ENCODE measurements around the gene BLM. TPM values are rescaled to one million over a fixed set of nuclear protein-coding genes. Genes with fewer than 3 reads are reported as not detected.
"Not testable (repeated sequence)": the region's sequence is repeated elsewhere in the genome, so short reads cannot be mapped to it uniquely, and the experiment has no call there.

BLM gene
- total RNA-seq, 1 donor = 5.8 TPM

- H3K4me3 ChIP-seq (ENCODE audit: low read length); H3K27me3 ChIP-seq (ENCODE audit: insufficient read depth, low read length); H3K9me3 ChIP-seq (ENCODE audit: low read depth, low read length): not testable (repeated sequence)
- peaks cover 33% of the 10 kb centered on the region for H3K4me1 ChIP-seq (ENCODE audit: insufficient read depth, low read length)
Observed at GRCh38 chr15:90825115-90825899, 108.2 kb downstream of the BLM start.

- not testable (repeated sequence) for H3K9me3 ChIP-seq (ENCODE audit: low read depth, low read length); H3K27me3 ChIP-seq (ENCODE audit: insufficient read depth, low read length); H3K4me3 ChIP-seq (ENCODE audit: low read length)
- peaks cover 40% of the 10 kb centered on the region for H3K4me1 ChIP-seq (ENCODE audit: insufficient read depth, low read length)
Observed at GRCh38 chr15:90826206-90826885, 109.2 kb downstream of the BLM start.

- Histone ChIP-seq H3K27me3 (ENCODE audit: insufficient read depth, low read length) (no peaks in the 10 kb centered on the region), H3K9me3 (ENCODE audit: low read depth, low read length) (no peaks in the 10 kb centered on the region), H3K4me1 (ENCODE audit: insufficient read depth, low read length) (peaks cover 44% of the 10 kb centered on the region), H3K4me3 (ENCODE audit: low read length) (no peak overlapping the region)
Observed at GRCh38 chr15:90826886-90827435, 109.8 kb downstream of the BLM start.

- H3K4me1 ChIP-seq (ENCODE audit: insufficient read depth, low read length) = peaks cover 48% of the 10 kb centered on the region
Observed at GRCh38 chr15:90828111-90828510, 111.0 kb downstream of the BLM start.

GRCh38 chr15:90829126-90829525, 112.0 kb downstream of the BLM start:
- Histone ChIP-seq H3K9me3 (ENCODE audit: low read depth, low read length) (no peaks in the 10 kb centered on the region), H3K27me3 (ENCODE audit: insufficient read depth, low read length) (no peaks in the 10 kb centered on the region), H3K4me3 (ENCODE audit: low read length) (no peak overlapping the region), H3K4me1 (ENCODE audit: insufficient read depth, low read length) (peaks cover 43% of the 10 kb centered on the region)

More at GRCh38 chr15:90828111-90828510, 111.0 kb downstream of the BLM start:
- no peak overlapping the region for H3K4me3 ChIP-seq (ENCODE audit: low read length)
- no peaks in the 10 kb centered on the region for H3K27me3 ChIP-seq (ENCODE audit: insufficient read depth, low read length)
- H3K9me3 ChIP-seq (ENCODE audit: low read depth, low read length) = no peaks in the 10 kb centered on the region

GRCh38 chr15:90829942-90830440, 112.8 kb downstream of the BLM start:
- no peak overlapping the region for H3K4me3 ChIP-seq (ENCODE audit: low read length)
- H3K9me3 ChIP-seq (ENCODE audit: low read depth, low read length) = no peaks in the 10 kb centered on the region
- peaks cover 43% of the 10 kb centered on the region for H3K4me1 ChIP-seq (ENCODE audit: insufficient read depth, low read length)
- H3K27me3 ChIP-seq (ENCODE audit: insufficient read depth, low read length) = no peaks in the 10 kb centered on the region

- Histone ChIP-seq H3K27me3 (ENCODE audit: insufficient read depth, low read length) (no peaks in the 10 kb centered on the region), H3K4me1 (ENCODE audit: insufficient read depth, low read length) (peaks cover 76% of the 10 kb centered on the region), H3K4me3 (ENCODE audit: low read length) (no peak overlapping the region), H3K9me3 (ENCODE audit: low read depth, low read length) (no peaks in the 10 kb centered on the region)
Observed at GRCh38 chr15:90834626-90835025, 117.5 kb downstream of the BLM start.

DNA sequence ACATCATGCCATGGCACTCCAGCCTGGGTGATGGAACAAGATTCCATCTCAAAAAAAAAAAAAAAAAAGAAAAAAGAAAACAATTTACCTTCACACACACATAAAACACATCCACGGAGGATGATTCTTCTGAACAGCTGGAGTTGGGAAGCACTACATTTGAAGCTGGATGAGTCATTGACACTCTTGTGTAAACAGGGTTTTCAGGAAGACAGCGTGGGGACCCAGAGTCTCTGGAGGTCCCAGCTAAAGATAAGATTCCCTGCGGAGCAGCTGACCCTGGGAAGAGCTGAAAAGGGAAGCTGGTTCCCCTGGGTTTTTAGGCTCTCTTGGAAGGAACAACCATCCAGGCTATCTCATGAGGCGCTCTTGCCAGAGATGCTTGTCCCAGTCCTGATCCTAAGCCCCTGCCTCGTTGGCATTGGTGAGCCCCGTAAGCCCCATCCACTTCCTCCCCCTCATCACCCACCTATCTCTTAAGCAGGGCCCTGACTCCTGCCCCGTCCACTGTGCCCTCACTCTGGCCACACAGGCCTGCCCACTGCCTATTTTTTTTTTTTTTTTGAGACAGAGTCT, 119.2 kb downstream of the BLM start:
- no peak overlapping the region for H3K4me3 ChIP-seq (ENCODE audit: low read length)
- no peaks in the 10 kb centered on the region for H3K27me3 ChIP-seq (ENCODE audit: insufficient read depth, low read length)
- H3K4me1 ChIP-seq (ENCODE audit: insufficient read depth, low read length) = peaks cover 74% of the 10 kb centered on the region
- no peaks in the 10 kb centered on the region for H3K9me3 ChIP-seq (ENCODE audit: low read depth, low read length)

- peaks cover 69% of the 10 kb centered on the region for H3K4me1 ChIP-seq (ENCODE audit: insufficient read depth, low read length)
- no peaks in the 10 kb centered on the region for H3K9me3 ChIP-seq (ENCODE audit: low read depth, low read length)
Observed at GRCh38 chr15:90837094-90837493, 119.9 kb downstream of the BLM start.

GRCh38 chr15:90838139-90838538, 121.0 kb downstream of the BLM start:
- Histone ChIP-seq H3K4me3 (ENCODE audit: low read length) (no peak overlapping the region), H3K4me1 (ENCODE audit: insufficient read depth, low read length) (peaks cover 66% of the 10 kb centered on the region), H3K9me3 (ENCODE audit: low read depth, low read length) (no peaks in the 10 kb centered on the region), H3K27me3 (ENCODE audit: insufficient read depth, low read length) (no peaks in the 10 kb centered on the region)

More at GRCh38 chr15:90837094-90837493, 119.9 kb downstream of the BLM start:
- Histone ChIP-seq H3K27me3 (ENCODE audit: insufficient read depth, low read length) (no peaks in the 10 kb centered on the region), H3K4me3 (ENCODE audit: low read length) (no peak overlapping the region)

GRCh38 chr15:90838544-90838943, 121.4 kb downstream of the BLM start:
- Histone ChIP-seq H3K4me3 (ENCODE audit: low read length) (no peak overlapping the region), H3K4me1 (ENCODE audit: insufficient read depth, low read length) (peaks cover 70% of the 10 kb centered on the region), H3K27me3 (ENCODE audit: insufficient read depth, low read length) (no peaks in the 10 kb centered on the region), H3K9me3 (ENCODE audit: low read depth, low read length) (no peaks in the 10 kb centered on the region)

GRCh38 chr15:90839187-90840071, 122.3 kb downstream of the BLM start:
- no peaks in the 10 kb centered on the region for H3K9me3 ChIP-seq (ENCODE audit: low read depth, low read length)
- H3K27me3 ChIP-seq (ENCODE audit: insufficient read depth, low read length) = no peaks in the 10 kb centered on the region
- H3K4me3 ChIP-seq (ENCODE audit: low read length) = peak overlapping the region; percentile 30
- H3K4me1 ChIP-seq (ENCODE audit: insufficient read depth, low read length) = peaks cover 79% of the 10 kb centered on the region

DNA sequence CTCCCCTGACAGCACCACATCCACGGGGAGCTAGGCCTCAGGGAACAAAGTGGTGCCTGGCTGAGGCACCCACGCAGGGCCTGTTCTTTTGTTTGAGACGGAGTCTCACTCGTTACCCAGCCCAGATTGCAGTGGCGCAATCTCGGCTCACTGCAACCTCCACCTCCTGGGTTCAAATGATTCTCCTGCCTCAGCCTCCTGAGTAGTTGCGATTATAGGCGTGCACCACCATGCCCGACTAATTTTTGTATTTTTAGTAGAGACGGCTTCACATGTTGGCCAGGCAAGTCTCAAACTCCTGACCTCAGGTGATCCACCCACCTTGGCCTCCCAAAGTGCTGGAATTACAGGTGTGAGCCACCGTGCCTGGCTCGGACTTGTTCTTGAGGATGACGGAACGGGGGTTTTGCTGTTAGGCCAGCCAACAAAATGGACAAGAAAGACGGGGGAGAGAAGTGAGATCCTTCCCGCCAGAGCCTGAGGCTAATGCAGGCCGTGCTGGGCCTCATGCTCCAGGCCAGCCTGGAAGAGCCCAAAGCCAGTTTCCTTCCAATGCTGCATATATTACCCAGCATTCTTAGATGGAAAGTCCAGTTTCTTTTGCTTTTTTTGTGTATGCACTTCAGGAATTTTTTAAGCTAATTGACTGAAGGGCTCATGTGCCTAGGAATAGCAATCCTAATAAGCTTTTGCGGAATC, 123.2 kb downstream of the BLM start:
- H3K9me3 ChIP-seq (ENCODE audit: low read depth, low read length) = no peaks in the 10 kb centered on the region
- no peaks in the 10 kb centered on the region for H3K27me3 ChIP-seq (ENCODE audit: insufficient read depth, low read length)
- H3K4me3 ChIP-seq (ENCODE audit: low read length) = peak overlapping the region; percentile 30
- peaks cover 79% of the 10 kb centered on the region for H3K4me1 ChIP-seq (ENCODE audit: insufficient read depth, low read length)

GRCh38 chr15:90840954-90841353, 123.8 kb downstream of the BLM start:
- no peak overlapping the region for H3K4me3 ChIP-seq (ENCODE audit: low read length)
- no peaks in the 10 kb centered on the region for H3K9me3 ChIP-seq (ENCODE audit: low read depth, low read length)
- peaks cover 79% of the 10 kb centered on the region for H3K4me1 ChIP-seq (ENCODE audit: insufficient read depth, low read length)
- no peaks in the 10 kb centered on the region for H3K27me3 ChIP-seq (ENCODE audit: insufficient read depth, low read length)
